K562 (cell line): ENCODE measurements around the gene BICD1. TPM values are rescaled to one million over a fixed set of nuclear protein-coding genes. Genes with fewer than 3 reads are reported as not detected.

Experiments used
- MAFK ChIP-seq: IDR thresholded peaks from 2 replicates; pipeline ENCODE4 v1.6.1; 2011; ENCODE audit warnings: low read length, improper control_type of control experiment
- ZBTB40 ChIP-seq, 2 experiments: fragments of 450-650 bp in 1 of 2; sonication (generic) in 1 of 2; formaldehyde crosslinking in 1 of 2; IDR thresholded peaks; 2 replicates each; pipeline versions ENCODE4 v1.7.1 to v1.9.0; 2016 to 2022; ENCODE audit warnings: inconsistent platforms in 1 of 2, mild to moderate bottlenecking in 1 of 2, missing genetic modification reagents in 1 of 2
- ZNF354B ChIP-seq: fragments of 250-450 bp; sonication (Bioruptor Pico); IDR thresholded peaks from 2 replicates; pipeline ENCODE4 v1.4.0; 2020
- polyA plus RNA-seq, 8 experiments: library from polyadenylated mRNA; depleted of rRNA in 4 of 8; stranded (reverse) in 5 of 8; unstranded in 3 of 8; fragments of >200 nt; fragmentation: Nextera tagmentation in 2 of 8; fragmentation: Illumina TruSeq in 1 of 8; extraction: Ambion mirVana in 2 of 8; extraction: Trizol in 1 of 8; gene quantifications; 2 replicates each; pipeline versions ENCODE4 v1.2.1 to v1.2.3, GENCODE V29; 2011 to 2014; ENCODE audit warnings: inconsistent platforms in 1 of 8, missing spikeins in 1 of 8
- total RNA-seq, 7 experiments: library from RNA; depleted of rRNA in 6 of 7; stranded (reverse); fragments of >200 nt in 6 of 7; fragmentation: Illumina TruSeq in 2 of 7; extraction: Trizol in 2 of 7; gene quantifications; 2 replicates each; pipeline versions ENCODE4 v1.2.1 to v1.2.3, GENCODE V29; 2011 to 2021; ENCODE audit warnings: low replicate concordance in 1 of 7

The BICD1 gene
- total and polyA plus RNA-seq, 9 of the 15 experiments (the other 6 are each of a cell fraction or from before 2014, with no cell fraction given), result 3.5 to 21.1 (median 12.5) TPM

GRCh38 chr12:32176606-32177005 lies 70.0 kb downstream of the BICD1 start (continued):
- no peak for TF ChIP-seq ZBTB40 (IDR thresholded peaks at IDR 0.05)
- TF ChIP-seq ZBTB40 (CRISPR knock-in tag; IDR thresholded peaks at IDR 0.05), result no peak
- TF ChIP-seq MAFK, result no peak
- no peak for TF ChIP-seq ZNF354B (CRISPR knock-in tag)
